Prostate gland (tissue), 2 donors: ENCODE results near the gene SPINT1. TPM values are rescaled to one million over a fixed set of nuclear protein-coding genes. Genes with fewer than 3 reads are reported as not detected.
A peak's percentile ranks its signal among the peaks of the same experiment; 100 is the strongest.

Source experiments
- DNase-seq: peaks from one replicate; pipeline ENCODE4 v3.0.0-alpha.2; 2019; ENCODE audit warnings: low spot score
- H3K27ac ChIP-seq, 2 donors: fragments of 200-600 bp; sonication (generic); 2 replicates each; pipeline ENCODE4 v1.5.1; 2017 to 2019
- H3K27me3 ChIP-seq: fragments of 200-600 bp; sonication (generic); replicated peaks from 2 replicates; pipeline ENCODE4 v1.5.1; 2019; ENCODE audit not compliant: insufficient read depth
- H3K36me3 ChIP-seq, 2 donors: fragments of 200-600 bp; sonication (generic); 1 replicate in 1 of 2; 2 replicates in 1 of 2; pipeline versions ENCODE4 v1.5.1 to v1.8.1; 2017 to 2019
- H3K4me1 ChIP-seq: fragments of 200-600 bp; sonication (generic); replicated peaks from 2 replicates; pipeline ENCODE4 v1.5.1; 2019
- H3K4me3 ChIP-seq, 2 donors: fragments of 200-600 bp; sonication (generic); 2 replicates each; pipeline ENCODE4 v1.5.1; 2017 to 2019
- H3K9me3 ChIP-seq: fragments of 200-600 bp; sonication (generic); 2 replicates; pipeline ENCODE4 v1.5.1; 2017
- POLR2A ChIP-seq: fragments of 450-650 bp; IDR thresholded peaks from one replicate; pipeline ENCODE4 v1.6.1; 2016; ENCODE audit warnings: antibody characterized with exemption, mild to moderate bottlenecking
- POLR2AphosphoS5 ChIP-seq: sonication (generic); formaldehyde crosslinking; IDR thresholded peaks from one replicate; pipeline ENCODE4 v1.6.1; 2017; ENCODE audit warnings: antibody characterized with exemption
- WGBS: methylation state at CpG from one replicate; pipeline ENCODE4 v1.1.5; 2018; 5-methylcytosine and 5-hydroxymethylcytosine counted together
- intact Hi-C: fragments of 100-400 bp; cut with DNase I; formaldehyde crosslinking; loops from one replicate; pipeline ENCODE4 v1.14.2; 2022
- total RNA-seq, 2 donors: library from RNA; depleted of rRNA; stranded (reverse); fragments of >200 nt; gene quantifications; one replicate each; pipeline ENCODE4 v1.1.0, GENCODE V29; 2016
- TF ChIP-seq, protein P1 (sequence below), 4 experiments: fragments of 200-600 bp in 2 of 4; fragments of 450-650 bp in 2 of 4; sonication (generic) in 2 of 4; IDR thresholded peaks; 1 replicate in 3 of 4; 2 replicates in 1 of 4; pipeline ENCODE4 v1.5.1; 2016 to 2019; ENCODE audit warnings: antibody characterized with exemption in 4 of 4, mild to moderate bottlenecking in 2 of 4, moderate library complexity in 2 of 4

Gene SPINT1, protein sequence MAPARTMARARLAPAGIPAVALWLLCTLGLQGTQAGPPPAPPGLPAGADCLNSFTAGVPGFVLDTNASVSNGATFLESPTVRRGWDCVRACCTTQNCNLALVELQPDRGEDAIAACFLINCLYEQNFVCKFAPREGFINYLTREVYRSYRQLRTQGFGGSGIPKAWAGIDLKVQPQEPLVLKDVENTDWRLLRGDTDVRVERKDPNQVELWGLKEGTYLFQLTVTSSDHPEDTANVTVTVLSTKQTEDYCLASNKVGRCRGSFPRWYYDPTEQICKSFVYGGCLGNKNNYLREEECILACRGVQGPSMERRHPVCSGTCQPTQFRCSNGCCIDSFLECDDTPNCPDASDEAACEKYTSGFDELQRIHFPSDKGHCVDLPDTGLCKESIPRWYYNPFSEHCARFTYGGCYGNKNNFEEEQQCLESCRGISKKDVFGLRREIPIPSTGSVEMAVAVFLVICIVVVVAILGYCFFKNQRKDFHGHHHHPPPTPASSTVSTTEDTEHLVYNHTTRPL
- total RNA-seq: 100 to 1,000 TPM; 143 to 295 TPM

DNA sequence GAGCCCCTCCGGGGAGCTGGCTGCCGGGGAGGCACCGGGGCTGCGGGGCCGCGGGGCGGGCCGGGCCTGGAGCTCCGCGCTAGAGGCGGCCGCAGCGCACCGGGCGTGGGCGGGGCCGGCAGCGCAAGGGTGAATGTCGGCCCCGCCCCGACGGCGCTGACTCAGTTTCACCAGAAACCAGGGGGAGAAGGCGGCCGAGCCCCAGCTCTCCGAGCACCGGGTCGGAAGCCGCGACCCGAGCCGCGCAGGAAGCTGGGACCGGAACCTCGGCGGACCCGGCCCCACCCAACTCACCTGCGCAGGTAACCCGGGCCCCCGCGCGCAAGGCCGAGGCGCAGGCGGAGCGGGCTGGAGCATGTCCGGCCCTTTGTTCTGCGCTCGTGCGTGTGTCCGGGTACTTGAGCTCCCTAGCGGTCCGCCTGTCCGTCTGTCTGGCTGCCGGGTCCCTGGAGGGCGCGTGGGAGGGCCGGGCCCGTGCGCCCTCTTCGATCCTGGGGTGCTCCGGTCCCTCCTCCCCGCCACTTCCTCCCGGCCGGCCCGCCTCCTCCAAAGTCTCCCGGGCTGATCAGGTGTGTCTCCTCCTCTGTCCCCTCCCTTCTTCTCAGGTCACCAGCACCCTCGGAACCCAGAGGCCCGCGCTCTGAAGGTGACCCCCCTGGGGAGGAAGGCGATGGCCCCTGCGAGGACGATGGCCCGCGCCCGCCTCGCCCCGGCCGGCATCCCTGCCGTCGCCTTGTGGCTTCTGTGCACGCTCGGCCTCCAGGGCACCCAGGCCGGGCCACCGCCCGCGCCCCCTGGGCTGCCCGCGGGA lies at the start of gene SPINT1:
TSS of gene SPINT1 (plus strand) at position 164 of the 811 bp plus-strand sequence. CDS start at position 671, 507 bp downstream.
- TF ChIP-seq, protein P1, sequence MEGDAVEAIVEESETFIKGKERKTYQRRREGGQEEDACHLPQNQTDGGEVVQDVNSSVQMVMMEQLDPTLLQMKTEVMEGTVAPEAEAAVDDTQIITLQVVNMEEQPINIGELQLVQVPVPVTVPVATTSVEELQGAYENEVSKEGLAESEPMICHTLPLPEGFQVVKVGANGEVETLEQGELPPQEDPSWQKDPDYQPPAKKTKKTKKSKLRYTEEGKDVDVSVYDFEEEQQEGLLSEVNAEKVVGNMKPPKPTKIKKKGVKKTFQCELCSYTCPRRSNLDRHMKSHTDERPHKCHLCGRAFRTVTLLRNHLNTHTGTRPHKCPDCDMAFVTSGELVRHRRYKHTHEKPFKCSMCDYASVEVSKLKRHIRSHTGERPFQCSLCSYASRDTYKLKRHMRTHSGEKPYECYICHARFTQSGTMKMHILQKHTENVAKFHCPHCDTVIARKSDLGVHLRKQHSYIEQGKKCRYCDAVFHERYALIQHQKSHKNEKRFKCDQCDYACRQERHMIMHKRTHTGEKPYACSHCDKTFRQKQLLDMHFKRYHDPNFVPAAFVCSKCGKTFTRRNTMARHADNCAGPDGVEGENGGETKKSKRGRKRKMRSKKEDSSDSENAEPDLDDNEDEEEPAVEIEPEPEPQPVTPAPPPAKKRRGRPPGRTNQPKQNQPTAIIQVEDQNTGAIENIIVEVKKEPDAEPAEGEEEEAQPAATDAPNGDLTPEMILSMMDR (IDR thresholded peaks at IDR 0.05): no peak
- TF ChIP-seq POLR2A (peak; percentile 80), POLR2AphosphoS5 (peak; percentile 39)
- Histone ChIP-seq H3K4me1 (no peaks in the 10 kb centered on the region), H3K27me3 (no peaks in the 10 kb centered on the region), H3K36me3 (no peaks in the 10 kb centered on the region), H3K9me3 (no peaks in the 10 kb centered on the region), H3K27ac (peak within 1 kb of the TSS; percentile 96 to 97), H3K4me3 (peak within 1 kb of the TSS; percentile 73 to 79)
- under 1% methylated on average over 81 of the region's 89 CpGs for WGBS
- peak; percentile 73 for DNase-seq
- intact Hi-C loops: no loop called here

DNA sequence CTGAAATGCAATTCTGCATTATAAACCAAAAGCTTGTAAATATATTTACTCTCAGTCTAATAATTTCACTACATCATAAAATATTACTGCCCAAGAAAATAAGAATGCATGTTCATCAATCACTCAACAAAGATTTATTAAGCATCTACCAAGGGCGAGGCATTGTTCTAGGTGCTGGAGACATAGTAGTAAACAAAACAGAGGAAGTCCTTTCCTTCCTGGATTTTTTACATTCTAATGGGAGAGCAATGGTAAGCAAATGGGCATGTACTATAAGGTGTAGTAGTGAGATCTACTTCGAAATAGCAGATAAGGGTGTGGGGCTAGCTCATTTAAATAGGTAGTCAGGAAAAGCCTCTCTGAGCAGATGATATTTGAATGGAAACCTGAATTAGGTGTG lies 47.8 kb upstream of the SPINT1 start:
- Histone ChIP-seq H3K4me1 (no peaks in the 10 kb centered on the region), H3K9me3 (no peaks in the 10 kb centered on the region), H3K4me3 (no peak overlapping the region), H3K27me3 (no peaks in the 10 kb centered on the region), H3K36me3 (no peaks in the 10 kb centered on the region), H3K27ac (no peak overlapping the region)
- intact Hi-C loops: no loop called here
- no peak for DNase-seq
- TF ChIP-seq, protein P1 (IDR thresholded peaks at IDR 0.05): no peak
- peak; percentile 15 for TF ChIP-seq POLR2AphosphoS5
- 69% methylated on average over 2 of the region's 2 CpGs for WGBS

DNA sequence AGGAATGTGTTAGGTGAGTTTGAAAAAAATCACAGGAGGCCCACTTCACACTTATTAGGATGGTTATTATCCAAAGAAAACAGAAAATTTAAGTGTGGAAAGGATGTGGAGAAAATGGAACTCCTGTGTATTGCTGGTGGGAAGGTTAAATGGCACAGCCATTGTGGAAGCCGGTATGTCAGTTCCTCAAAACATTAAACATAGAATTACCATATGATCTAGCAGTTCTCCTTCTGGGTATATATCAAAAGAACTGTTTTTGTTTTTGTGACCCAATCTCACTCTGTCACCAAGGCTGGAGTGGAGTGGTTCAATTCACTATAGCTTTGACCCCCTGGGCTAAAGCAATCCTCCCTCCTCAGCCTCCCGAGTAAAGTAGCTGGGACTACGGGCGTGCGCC lies 47.3 kb upstream of the SPINT1 start:
- Histone ChIP-seq H3K9me3 (no peaks in the 10 kb centered on the region), H3K27me3 (no peaks in the 10 kb centered on the region), H3K36me3 (no peaks in the 10 kb centered on the region), H3K27ac (no peak overlapping the region), H3K4me1 (no peaks in the 10 kb centered on the region), H3K4me3 (no peak overlapping the region)
- TF ChIP-seq POLR2A: no peak
- TF ChIP-seq, protein P1 (IDR thresholded peaks at IDR 0.05): no peak
- TF ChIP-seq POLR2AphosphoS5: no peak
- intact Hi-C loops: no loop called here
- WGBS: 93% methylated on average over 5 of the region's 5 CpGs
- DNase-seq: no peak

DNA sequence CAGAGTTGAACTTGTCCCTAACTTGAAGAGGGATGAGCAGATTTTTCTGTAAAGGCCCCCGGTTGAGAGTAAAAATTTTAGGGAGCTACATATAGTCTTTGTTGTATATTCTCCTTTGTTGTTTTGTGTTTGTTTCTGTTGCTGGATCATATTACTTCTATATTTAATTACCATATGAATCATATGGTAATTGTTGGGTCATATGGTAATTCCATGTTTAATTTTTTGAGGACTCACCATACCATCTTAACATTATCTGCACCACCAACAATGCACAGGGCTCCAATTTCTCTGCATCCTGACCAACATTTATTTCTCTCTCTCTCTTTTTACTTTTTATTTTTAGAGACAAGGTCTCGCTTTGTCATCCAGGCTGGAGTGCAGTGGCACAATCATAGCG lies 44.3 kb upstream of the SPINT1 start:
- no peaks in the 10 kb centered on the region for H3K36me3 ChIP-seq
- intact Hi-C loops: no loop called here
- no peak for TF ChIP-seq POLR2A
- no peak for TF ChIP-seq POLR2AphosphoS5
- H3K4me1 ChIP-seq: no peaks in the 10 kb centered on the region
- no peak overlapping the region for H3K27ac ChIP-seq
- DNase-seq: no peak
- 93% methylated on average over 3 of the region's 3 CpGs for WGBS
- no peaks in the 10 kb centered on the region for H3K9me3 ChIP-seq
- no peak overlapping the region for H3K4me3 ChIP-seq
- no peaks in the 10 kb centered on the region for H3K27me3 ChIP-seq

DNA sequence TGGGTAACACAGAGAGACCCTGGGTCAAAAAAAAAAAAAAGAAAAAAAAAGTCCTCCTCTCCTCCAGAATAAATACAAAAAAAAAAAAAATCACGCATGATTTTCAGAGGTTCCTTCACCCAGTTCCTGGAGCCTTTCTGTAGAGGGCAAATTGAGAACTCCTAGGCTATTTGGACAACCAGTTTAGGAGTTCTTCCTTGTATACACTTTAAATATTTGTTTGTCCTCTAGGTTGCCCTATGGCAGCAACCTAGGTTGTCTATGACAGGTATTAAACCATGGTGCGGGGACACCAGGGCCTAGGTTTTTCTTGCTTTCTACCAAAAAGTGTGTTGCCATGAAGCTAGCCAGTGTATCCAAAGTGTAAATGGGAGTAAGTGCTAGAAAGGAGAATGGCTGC lies 40.8 kb upstream of the SPINT1 start:
- H3K4me1 ChIP-seq: peaks cover 3% of the 10 kb centered on the region
- intact Hi-C loops: loop anchor here (5.0 kb wide), 1 partner anchor 36 kb away; the partner anchor contains the start of gene C15orf62
- TF ChIP-seq, protein P1 (IDR thresholded peaks at IDR 0.05): no peak
- TF ChIP-seq POLR2AphosphoS5 (no peak), POLR2A (no peak)
- no peak overlapping the region for H3K4me3 ChIP-seq
- WGBS: 72% methylated on average over 2 of the region's 2 CpGs
- no peak overlapping the region for H3K27ac ChIP-seq
- H3K9me3 ChIP-seq: no peaks in the 10 kb centered on the region
- H3K36me3 ChIP-seq: no peaks in the 10 kb centered on the region
- no peak for DNase-seq
- no peaks in the 10 kb centered on the region for H3K27me3 ChIP-seq
